ENCODE measurements around the gene ENOPH1.
A peak's percentile ranks its signal among the peaks of the same experiment; 100 is the strongest.

DNA sequence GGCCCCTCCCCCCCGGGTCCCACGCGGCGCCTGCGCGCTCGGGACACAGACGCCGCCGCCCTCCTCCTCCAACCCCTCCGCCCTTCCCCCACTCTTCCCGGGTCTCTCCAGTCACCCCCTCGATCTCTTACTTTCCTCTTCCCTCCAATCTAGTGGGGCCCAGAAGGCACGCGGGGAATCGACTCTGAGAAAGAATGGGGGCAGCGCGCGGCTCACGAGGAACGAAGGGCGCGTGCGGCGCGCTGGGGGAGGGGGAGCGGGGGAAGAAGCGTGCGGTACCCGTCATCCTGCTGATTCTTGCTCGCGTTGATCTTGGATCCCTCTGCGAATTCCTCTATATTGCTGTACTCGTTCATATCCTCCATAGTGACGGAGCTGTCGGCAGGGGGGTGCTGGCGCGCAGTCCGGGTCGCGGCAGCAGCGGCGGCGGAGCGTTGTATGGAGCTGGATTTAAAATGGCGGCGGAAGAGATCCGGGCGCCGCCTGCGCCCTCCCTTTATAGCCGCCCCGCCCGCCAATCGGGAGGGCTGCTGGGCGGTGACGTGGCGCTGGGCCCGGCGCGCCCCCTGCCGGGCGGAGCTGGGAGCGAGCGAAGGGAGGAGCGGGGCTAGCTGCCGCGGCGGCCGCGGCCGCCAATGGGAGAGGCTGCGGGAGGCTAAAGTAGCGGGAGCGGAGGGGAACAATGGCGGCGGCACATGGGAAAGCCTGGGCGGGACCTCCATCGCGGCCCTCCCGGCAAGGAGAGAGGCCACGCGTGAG lies 1.2 kb upstream of the ENOPH1 start:
- TF ChIP-seq, protein P1, sequence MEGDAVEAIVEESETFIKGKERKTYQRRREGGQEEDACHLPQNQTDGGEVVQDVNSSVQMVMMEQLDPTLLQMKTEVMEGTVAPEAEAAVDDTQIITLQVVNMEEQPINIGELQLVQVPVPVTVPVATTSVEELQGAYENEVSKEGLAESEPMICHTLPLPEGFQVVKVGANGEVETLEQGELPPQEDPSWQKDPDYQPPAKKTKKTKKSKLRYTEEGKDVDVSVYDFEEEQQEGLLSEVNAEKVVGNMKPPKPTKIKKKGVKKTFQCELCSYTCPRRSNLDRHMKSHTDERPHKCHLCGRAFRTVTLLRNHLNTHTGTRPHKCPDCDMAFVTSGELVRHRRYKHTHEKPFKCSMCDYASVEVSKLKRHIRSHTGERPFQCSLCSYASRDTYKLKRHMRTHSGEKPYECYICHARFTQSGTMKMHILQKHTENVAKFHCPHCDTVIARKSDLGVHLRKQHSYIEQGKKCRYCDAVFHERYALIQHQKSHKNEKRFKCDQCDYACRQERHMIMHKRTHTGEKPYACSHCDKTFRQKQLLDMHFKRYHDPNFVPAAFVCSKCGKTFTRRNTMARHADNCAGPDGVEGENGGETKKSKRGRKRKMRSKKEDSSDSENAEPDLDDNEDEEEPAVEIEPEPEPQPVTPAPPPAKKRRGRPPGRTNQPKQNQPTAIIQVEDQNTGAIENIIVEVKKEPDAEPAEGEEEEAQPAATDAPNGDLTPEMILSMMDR (IDR thresholded peaks at IDR 0.05), result peak; percentile 90 to 98 (median 96)
- TF ChIP-seq POLR2A (IDR thresholded peaks at IDR 0.05) (peak; percentile 78 to 90), EP300 (IDR thresholded peaks at IDR 0.05) (no peak)

Data from gastroesophageal sphincter (tissue), 3 donors.